Measurements from ENCODE around the gene GIMAP4. TPM values are rescaled to one million over a fixed set of nuclear protein-coding genes. Genes with fewer than 3 reads are reported as not detected.

The GIMAP4 gene
- total RNA-seq, 1 donor from 2014 or later: 6.4 TPM

DNA sequence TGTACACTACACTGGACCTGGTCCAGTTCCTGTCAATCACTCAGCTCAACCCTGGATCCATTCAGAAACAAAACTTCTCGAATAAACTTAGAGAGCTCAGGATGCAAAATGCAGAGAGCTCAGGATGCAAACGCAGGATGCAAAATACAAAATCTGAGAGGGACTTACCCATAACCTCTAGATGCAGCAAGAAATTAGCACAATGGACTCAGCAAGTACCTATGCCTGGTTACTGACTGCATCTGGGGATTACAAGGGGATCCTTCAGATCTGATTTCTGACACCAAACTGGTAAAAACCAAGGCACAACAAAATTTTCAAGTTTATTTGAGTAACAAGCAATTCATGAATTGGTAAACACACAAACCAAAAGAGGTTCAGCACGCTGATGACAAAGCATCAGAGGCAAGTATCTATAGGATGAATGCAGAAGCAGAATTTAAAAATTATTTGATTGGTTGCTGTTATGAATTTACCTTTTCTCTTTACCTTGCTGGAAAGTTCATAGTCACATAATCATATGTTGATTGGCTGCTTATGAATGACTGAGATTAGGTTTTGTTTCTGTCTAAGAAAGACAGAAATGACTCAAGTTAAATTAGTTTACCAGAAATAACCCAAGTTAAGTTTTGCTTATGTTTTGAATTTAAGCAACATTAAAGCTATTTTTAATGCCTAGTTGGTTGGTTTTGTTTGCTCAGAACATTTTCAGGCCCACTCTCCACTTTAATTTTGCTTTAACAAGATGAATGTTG lies 53.6 kb downstream of the GIMAP4 start:
- Mint-ChIP-seq H3K4me3 (ENCODE audit: unreplicated experiment) (no peak overlapping the region), H3K27ac (ENCODE audit: unreplicated experiment) (no peak overlapping the region), H3K27me3 (ENCODE audit: unreplicated experiment) (no peaks in the 10 kb centered on the region), H3K36me3 (ENCODE audit: low read depth, unreplicated experiment) (peaks cover 4% of the 10 kb centered on the region), H3K9me3 (ENCODE audit: unreplicated experiment) (no peaks in the 10 kb centered on the region), H3K4me1 (ENCODE audit: unreplicated experiment) (no peaks in the 10 kb centered on the region)
- DNase-seq (ENCODE audit: low spot score): no peak
- TF ChIP-seq, protein P1, sequence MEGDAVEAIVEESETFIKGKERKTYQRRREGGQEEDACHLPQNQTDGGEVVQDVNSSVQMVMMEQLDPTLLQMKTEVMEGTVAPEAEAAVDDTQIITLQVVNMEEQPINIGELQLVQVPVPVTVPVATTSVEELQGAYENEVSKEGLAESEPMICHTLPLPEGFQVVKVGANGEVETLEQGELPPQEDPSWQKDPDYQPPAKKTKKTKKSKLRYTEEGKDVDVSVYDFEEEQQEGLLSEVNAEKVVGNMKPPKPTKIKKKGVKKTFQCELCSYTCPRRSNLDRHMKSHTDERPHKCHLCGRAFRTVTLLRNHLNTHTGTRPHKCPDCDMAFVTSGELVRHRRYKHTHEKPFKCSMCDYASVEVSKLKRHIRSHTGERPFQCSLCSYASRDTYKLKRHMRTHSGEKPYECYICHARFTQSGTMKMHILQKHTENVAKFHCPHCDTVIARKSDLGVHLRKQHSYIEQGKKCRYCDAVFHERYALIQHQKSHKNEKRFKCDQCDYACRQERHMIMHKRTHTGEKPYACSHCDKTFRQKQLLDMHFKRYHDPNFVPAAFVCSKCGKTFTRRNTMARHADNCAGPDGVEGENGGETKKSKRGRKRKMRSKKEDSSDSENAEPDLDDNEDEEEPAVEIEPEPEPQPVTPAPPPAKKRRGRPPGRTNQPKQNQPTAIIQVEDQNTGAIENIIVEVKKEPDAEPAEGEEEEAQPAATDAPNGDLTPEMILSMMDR (IDR thresholded peaks at IDR 0.05; ENCODE audit: unreplicated experiment): no peak

DNA sequence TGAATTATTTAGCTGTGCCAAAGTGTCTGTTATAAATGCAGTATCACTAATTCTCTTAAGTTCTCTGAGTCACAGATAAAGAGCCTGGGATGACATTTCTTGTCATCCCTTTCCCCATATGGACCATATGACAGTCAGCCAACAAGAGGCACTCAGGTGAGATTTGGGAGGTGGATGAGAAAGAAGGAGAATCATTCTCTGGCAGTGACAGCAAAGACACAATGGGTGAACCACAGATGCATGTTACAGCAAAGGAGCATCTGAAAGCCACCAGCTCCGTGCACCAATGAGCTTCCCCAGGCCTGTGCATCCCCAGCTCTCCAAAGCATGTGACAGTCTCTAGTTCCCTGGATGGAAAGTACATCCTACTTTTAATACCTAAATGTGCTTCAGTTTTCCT lies 54.2 kb downstream of the GIMAP4 start:
- no peak for DNase-seq (ENCODE audit: low spot score)
- no peaks in the 10 kb centered on the region for H3K4me1 Mint-ChIP-seq (ENCODE audit: unreplicated experiment)
- no peak overlapping the region for H3K4me3 Mint-ChIP-seq (ENCODE audit: unreplicated experiment)
- peaks cover 6% of the 10 kb centered on the region for H3K36me3 Mint-ChIP-seq (ENCODE audit: low read depth, unreplicated experiment)
- no peak overlapping the region for H3K27ac Mint-ChIP-seq (ENCODE audit: unreplicated experiment)
- H3K27me3 Mint-ChIP-seq (ENCODE audit: unreplicated experiment): no peaks in the 10 kb centered on the region
- TF ChIP-seq, protein P1 (IDR thresholded peaks at IDR 0.05; ENCODE audit: unreplicated experiment): no peak
- H3K9me3 Mint-ChIP-seq (ENCODE audit: unreplicated experiment): no peaks in the 10 kb centered on the region

Other genes starting within 250 kb of the GIMAP4 start
- 5.1 TPM for gene LRRC61, start 244.0 kb upstream of the GIMAP4 start, total RNA-seq (ENCODE audit: unreplicated experiment)
- 0.87 TPM for gene ACTR3C, start 243.8 kb upstream of the GIMAP4 start, total RNA-seq (ENCODE audit: unreplicated experiment)
- 4.9 TPM for gene RARRES2, start 225.8 kb upstream of the GIMAP4 start, total RNA-seq (ENCODE audit: unreplicated experiment)
- gene REPIN1, start 198.6 kb upstream of the GIMAP4 start, total RNA-seq (ENCODE audit: unreplicated experiment): 138 TPM
- 12.1 TPM for gene ZNF775, start 188.1 kb upstream of the GIMAP4 start, total RNA-seq (ENCODE audit: unreplicated experiment)
- gene GIMAP8, start 116.8 kb upstream of the GIMAP4 start, total RNA-seq (ENCODE audit: unreplicated experiment): 143 TPM
- 2.2 TPM for gene GIMAP7, start 52.5 kb upstream of the GIMAP4 start, total RNA-seq (ENCODE audit: unreplicated experiment)
- 47.7 TPM for gene GIMAP6, start 65.0 kb downstream of the GIMAP4 start, total RNA-seq (ENCODE audit: unreplicated experiment)
- gene GIMAP2, start 118.3 kb downstream of the GIMAP4 start, total RNA-seq (ENCODE audit: unreplicated experiment): 1.9 TPM
- gene GIMAP1, start 149.2 kb downstream of the GIMAP4 start, total RNA-seq (ENCODE audit: unreplicated experiment): 3.6 TPM
- 220 TPM for gene GIMAP5, start 170.0 kb downstream of the GIMAP4 start, total RNA-seq (ENCODE audit: unreplicated experiment)
- 1.4 TPM for gene TMEM176B, start 233.0 kb downstream of the GIMAP4 start, total RNA-seq (ENCODE audit: unreplicated experiment)
- 1.3 TPM for gene TMEM176A, start 233.4 kb downstream of the GIMAP4 start, total RNA-seq (ENCODE audit: unreplicated experiment)